Measurements from ENCODE around the gene CFAP68. TPM values are rescaled to one million over a fixed set of nuclear protein-coding genes. Genes with fewer than 3 reads are reported as not detected.

Gene CFAP68
- total and polyA plus RNA-seq, 10 of the 15 experiments (the other 5 are each of a cell fraction or from before 2014, with no cell fraction given): 35.7 to 84.4 (median 64.1) TPM

DNA sequence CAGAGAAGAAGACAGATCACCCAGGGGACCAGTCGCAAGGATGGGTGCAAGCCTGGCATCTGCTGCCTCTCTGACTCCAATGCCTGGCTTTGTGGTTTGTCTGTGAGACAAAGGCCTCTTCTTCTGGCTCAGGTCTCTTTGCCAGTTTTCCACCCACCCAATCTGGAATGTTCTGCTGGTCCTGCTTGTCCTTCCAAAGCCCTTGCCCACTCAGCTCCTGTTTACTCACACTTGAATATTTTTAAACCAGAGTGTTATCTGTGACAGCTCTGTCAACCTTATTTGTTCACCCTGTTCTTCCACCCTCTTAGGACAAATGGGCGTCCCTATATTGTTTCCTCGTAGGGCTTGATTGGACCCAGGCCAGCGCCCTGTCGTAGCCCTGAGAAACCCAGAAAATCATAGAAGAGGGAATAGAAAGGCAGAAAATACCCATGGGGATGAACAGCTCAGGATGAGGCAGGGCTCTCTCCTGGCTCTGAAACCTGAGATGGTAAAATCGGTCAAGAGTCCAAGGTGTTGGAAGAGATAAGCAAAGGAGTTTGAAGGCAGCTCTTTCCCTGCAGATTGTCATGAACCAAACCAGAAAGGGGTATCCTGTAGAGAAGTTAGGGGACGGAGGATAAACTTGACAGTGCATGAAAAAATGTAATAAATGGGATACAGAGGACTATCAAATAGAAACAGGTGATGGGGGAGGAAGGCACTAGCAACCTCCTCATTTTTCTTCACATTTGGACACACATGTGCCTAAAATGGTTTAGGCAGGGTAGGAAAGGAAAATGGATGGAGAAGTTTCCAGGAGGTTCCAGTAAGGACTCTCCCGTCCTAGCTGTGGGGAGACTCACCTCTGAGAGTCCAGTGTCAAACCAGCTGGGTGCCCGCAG is 31.6 kb downstream of the CFAP68 start (continued):
- TF ChIP-seq, protein P1, sequence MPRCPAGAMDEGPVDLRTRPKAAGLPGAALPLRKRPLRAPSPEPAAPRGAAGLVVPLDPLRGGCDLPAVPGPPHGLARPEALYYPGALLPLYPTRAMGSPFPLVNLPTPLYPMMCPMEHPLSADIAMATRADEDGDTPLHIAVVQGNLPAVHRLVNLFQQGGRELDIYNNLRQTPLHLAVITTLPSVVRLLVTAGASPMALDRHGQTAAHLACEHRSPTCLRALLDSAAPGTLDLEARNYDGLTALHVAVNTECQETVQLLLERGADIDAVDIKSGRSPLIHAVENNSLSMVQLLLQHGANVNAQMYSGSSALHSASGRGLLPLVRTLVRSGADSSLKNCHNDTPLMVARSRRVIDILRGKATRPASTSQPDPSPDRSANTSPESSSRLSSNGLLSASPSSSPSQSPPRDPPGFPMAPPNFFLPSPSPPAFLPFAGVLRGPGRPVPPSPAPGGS (IDR thresholded peaks at IDR 0.05; ENCODE audit: borderline replicate concordance, insufficient read depth, low read depth, low read length, poor library complexity, severe bottlenecking): no peak
- TF ChIP-seq WRNIP1 (IDR thresholded peaks at IDR 0.05; ENCODE audit: borderline replicate concordance, low read depth, low read length) (no peak), SREBF1 (IDR thresholded peaks at IDR 0.05; ENCODE audit: low read length) (no peak), NR2F1 (conservative IDR thresholded peaks at IDR 0.05) (no peak)
- TF ChIP-seq, protein P2, sequence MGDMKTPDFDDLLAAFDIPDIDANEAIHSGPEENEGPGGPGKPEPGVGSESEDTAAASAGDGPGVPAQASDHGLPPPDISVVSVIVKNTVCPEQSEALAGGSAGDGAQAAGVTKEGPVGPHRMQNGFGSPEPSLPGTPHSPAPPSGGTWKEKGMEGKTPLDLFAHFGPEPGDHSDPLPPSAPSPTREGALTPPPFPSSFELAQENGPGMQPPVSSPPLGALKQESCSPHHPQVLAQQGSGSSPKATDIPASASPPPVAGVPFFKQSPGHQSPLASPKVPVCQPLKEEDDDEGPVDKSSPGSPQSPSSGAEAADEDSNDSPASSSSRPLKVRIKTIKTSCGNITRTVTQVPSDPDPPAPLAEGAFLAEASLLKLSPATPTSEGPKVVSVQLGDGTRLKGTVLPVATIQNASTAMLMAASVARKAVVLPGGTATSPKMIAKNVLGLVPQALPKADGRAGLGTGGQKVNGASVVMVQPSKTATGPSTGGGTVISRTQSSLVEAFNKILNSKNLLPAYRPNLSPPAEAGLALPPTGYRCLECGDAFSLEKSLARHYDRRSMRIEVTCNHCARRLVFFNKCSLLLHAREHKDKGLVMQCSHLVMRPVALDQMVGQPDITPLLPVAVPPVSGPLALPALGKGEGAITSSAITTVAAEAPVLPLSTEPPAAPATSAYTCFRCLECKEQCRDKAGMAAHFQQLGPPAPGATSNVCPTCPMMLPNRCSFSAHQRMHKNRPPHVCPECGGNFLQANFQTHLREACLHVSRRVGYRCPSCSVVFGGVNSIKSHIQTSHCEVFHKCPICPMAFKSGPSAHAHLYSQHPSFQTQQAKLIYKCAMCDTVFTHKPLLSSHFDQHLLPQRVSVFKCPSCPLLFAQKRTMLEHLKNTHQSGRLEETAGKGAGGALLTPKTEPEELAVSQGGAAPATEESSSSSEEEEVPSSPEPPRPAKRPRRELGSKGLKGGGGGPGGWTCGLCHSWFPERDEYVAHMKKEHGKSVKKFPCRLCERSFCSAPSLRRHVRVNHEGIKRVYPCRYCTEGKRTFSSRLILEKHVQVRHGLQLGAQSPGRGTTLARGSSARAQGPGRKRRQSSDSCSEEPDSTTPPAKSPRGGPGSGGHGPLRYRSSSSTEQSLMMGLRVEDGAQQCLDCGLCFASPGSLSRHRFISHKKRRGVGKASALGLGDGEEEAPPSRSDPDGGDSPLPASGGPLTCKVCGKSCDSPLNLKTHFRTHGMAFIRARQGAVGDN (IDR thresholded peaks at IDR 0.05): no peak
